GM12891 (cell line): ENCODE measurements around the gene NBPF9. TPM values are rescaled to one million over a fixed set of nuclear protein-coding genes. Genes with fewer than 3 reads are reported as not detected.
A peak's percentile ranks its signal among the peaks of the same experiment; 100 is the strongest.
"Not testable (repeated sequence)": the region's sequence is repeated elsewhere in the genome, so short reads cannot be mapped to it uniquely, and the experiment has no call there.

ENCODE experiments used
- DNase-seq: peaks from one replicate; pipeline ENCODE4 v3.0.0; 2011; ENCODE audit warnings: low spot score; ENCODE audit not compliant: insufficient read length
- FAIRE-seq: peaks from 2 replicates; lab custom pipeline; 2011; peaks lifted over from hg19 to GRCh38; lab: Jason Lieb, UNC
- polyA plus RNA-seq: library from polyadenylated mRNA; unstranded; fragments of >200 nt; gene quantifications from one replicate; pipeline ENCODE4 v1.2.1, GENCODE V29; 2012; ENCODE audit warnings: low read depth, missing spikeins, inconsistent platforms; ENCODE audit not compliant: missing spikeins

The NBPF9 gene, protein sequence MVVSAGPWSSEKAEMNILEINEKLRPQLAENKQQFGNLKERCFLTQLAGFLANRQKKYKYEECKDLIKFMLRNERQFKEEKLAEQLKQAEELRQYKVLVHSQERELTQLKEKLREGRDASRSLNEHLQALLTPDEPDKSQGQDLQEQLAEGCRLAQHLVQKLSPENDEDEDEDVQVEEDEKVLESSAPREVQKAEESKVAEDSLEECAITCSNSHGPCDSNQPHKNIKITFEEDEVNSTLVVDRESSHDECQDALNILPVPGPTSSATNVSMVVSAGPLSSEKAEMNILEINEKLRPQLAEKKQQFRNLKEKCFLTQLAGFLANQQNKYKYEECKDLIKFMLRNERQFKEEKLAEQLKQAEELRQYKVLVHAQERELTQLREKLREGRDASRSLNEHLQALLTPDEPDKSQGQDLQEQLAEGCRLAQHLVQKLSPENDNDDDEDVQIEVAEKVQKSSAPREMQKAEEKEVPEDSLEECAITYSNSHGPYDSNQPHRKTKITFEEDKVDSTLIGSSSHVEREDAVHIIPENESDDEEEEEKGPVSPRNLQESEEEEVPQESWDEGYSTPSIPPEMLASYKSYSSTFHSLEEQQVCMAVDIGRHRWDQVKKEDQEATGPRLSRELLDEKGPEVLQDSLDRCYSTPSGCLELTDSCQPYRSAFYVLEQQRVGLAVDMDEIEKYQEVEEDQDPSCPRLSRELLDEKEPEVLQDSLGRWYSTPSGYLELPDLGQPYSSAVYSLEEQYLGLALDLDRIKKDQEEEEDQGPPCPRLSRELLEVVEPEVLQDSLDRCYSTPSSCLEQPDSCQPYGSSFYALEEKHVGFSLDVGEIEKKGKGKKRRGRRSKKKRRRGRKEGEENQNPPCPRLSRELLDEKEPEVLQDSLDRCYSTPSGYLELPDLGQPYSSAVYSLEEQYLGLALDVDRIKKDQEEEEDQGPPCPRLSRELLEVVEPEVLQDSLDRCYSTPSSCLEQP (N-terminal part only)
- 8.1 TPM for polyA plus RNA-seq

GRCh38 chr1:149103109-149104081, at the start of gene NBPF9:
TSS of gene NBPF9 (minus strand) at chr1:149103551. CDS start at chr1:149082139, 21,412 bp downstream.
- FAIRE-seq: peak; percentile 84

GRCh38 chr1:149149909-149150308, 46.6 kb upstream of the NBPF9 start:
- not testable (repeated sequence) for DNase-seq, FAIRE-seq

More at GRCh38 chr1:149103109-149104081, at the start of gene NBPF9:
- not testable (repeated sequence) for DNase-seq

GRCh38 chr1:149137585-149137984, 34.2 kb upstream of the NBPF9 start:
- not testable (repeated sequence) for DNase-seq, FAIRE-seq

DNA sequence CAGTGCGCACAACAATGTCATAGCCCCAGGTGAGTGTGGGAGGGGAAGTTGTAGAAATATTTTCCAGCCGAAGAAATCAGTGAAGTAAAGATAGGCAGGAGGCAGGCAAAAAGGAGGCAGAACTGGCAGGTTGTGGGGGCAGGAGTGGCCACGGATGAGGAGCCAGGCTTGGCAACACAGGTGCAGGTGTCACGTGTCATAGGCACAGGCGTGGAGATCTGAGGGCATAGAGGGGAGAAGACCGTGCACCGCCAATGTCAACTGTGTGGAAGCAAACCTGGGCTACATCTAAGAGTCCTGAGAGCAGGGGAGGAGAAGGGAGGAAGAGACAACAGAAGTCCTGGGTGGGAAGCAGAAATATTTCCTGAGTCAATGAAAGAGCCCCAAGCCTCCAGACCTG, 27.6 kb upstream of the NBPF9 start:
- DNase-seq, FAIRE-seq: not testable (repeated sequence)

GRCh38 chr1:149129245-149129644, 25.9 kb upstream of the NBPF9 start:
- not testable (repeated sequence) for FAIRE-seq, DNase-seq

GRCh38 chr1:149126555-149127145, 23.3 kb upstream of the NBPF9 start:
- not testable (repeated sequence) for FAIRE-seq, DNase-seq

DNA sequence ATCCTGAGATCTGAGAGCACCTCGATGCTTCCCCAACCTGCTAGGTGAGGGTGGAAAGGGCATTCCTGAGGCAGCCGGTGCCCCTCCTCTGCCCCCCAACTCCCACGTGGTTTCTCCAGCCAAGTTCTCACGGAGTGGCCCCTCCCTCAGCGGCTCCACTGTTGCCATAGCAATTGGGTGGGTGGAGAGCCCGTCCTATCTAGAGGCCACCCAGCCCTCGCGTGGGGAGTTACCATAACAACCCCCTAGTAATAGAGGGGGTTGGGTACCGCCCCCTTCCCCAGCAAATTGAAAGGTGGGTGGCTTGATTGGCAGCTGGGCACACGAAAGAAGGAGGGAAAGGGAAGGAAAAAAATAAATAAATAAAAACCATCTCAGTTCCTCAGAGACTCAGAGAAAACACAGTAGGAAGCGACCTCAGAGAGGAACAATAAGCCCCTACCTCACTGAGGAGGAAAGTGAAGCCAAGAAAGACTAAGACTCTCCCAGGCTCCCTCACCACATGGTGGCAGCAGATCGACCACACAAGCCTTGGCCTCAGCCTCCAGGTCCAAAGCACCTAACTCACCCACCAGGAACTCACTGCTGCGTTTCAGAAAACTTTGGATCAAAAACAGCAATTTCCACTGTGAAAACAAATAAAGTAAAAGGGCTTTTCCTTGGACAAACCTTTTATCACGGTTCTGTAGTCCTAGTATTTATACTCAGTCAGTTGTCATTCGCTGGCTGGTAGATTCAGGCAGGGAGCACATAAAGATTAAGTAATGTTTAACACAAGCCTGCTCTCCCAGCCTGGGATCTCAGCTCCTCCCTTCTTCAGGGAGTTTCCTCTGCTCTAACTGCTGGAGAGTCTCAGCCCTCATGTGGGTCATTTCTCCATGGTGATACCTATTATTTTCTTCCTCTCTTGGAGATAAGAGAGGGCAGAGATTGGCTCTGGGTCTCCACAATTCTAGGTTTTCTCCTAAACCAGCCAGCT, 20.9 kb upstream of the NBPF9 start:
- FAIRE-seq, DNase-seq: not testable (repeated sequence)

DNA sequence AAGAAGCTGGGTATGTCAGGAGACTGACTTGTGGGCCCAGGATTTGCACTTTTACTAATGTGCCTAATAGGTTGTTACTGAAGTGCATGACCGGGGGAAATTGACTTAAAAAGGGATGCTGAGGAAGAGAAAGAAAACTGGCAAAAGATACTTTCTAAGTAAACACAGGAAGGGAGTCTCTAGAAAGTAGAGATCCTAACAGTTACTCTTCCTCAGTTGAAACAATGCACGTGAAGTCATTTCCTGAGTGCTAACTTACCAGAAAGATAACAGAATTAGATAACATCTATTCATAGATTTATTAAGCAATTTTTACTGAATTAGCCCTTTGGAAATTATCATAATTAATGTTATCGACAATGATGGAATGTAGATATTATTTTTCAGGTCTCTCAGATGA, 9.5 kb upstream of the NBPF9 start:
- DNase-seq, FAIRE-seq: not testable (repeated sequence)

- DNase-seq, FAIRE-seq: not testable (repeated sequence)
Observed at GRCh38 chr1:149110343-149110742, 7.0 kb upstream of the NBPF9 start.

GRCh38 chr1:149102574-149102973, 777 bp downstream of the NBPF9 start:
- not testable (repeated sequence) for FAIRE-seq, DNase-seq

DNA sequence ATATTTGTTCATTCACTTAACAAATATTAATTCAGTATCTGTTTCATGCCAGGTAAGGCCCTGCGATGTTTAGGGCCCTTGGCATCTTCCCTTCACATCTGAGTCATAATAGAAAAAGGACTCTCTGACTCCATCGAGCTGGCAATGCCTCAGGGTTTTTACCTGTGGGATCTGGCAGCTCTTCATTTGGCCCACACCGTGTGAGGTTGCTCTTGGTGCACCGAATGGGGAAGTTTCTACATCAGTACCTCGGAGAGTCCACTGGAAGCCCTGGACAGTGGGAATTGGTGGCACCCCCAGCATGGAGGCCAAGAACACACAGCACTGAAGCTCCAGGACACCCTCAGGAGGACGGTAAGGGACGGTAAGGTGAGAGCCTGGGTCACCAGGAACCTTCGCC, 5.1 kb downstream of the NBPF9 start:
- DNase-seq, FAIRE-seq: not testable (repeated sequence)

GRCh38 chr1:149093155-149093554, 10.2 kb downstream of the NBPF9 start:
- DNase-seq, FAIRE-seq: not testable (repeated sequence)

- FAIRE-seq, DNase-seq: not testable (repeated sequence)
Observed at GRCh38 chr1:149075505-149076127, 27.7 kb downstream of the NBPF9 start.

- not testable (repeated sequence) for FAIRE-seq, DNase-seq
Observed at GRCh38 chr1:149064611-149065010, 38.7 kb downstream of the NBPF9 start.

DNA sequence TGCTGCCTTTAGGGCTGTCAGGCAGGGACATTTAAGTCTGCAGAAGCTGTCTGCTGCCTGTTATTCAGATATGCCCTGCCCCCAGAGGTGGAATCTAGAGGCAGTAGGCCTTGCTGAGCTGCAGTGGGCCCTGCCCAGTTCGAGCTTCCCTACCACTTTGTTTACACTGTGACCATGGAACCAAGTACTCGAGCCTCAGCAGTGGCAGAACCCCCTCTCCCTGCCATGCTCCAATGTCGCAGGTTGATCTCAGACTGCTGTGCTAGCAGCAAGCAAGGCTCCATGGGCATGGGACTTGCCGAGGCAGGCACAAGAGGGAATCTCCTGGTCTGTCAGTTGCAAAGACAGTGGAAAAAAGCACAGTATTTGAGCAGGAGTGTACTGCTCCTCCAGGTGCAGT, 60.3 kb downstream of the NBPF9 start:
- not testable (repeated sequence) for FAIRE-seq, DNase-seq

GRCh38 chr1:149033916-149034315, 69.4 kb downstream of the NBPF9 start:
- not testable (repeated sequence) for FAIRE-seq, DNase-seq

GRCh38 chr1:149024327-149024726, 79.0 kb downstream of the NBPF9 start:
- FAIRE-seq, DNase-seq: not testable (repeated sequence)
